ENCODE data around the gene GNAQ. TPM values are rescaled to one million over a fixed set of nuclear protein-coding genes. Genes with fewer than 3 reads are reported as not detected.

GNAQ gene
- polyA plus RNA-seq, 3 donors: 8.3 to 51.0 (median 9.6) TPM

DNA sequence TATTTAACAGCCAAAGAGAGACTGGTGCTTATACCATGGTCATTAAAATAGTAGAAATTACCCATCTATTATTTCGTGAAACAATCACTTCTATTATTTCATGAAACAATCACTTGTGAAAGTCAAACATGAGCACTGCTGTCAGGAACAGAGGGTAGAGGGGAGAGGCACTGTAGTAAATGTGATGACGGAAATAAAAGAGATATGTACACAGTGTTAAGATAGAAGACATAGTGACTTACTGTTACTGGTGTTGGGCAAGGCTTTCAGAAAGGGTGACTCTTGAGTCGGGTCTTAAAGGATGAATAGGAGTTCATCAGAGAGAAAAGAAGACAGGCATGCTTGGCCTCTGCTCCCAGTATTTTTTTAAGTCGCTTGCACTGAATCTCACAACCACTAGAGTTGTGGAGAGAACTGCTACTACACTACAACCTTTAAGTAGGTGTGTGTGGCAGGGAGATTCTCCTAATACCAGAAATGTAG is 220.9 kb downstream of the GNAQ start:
- H3K79me2 ChIP-seq (ENCODE audit: insufficient read depth, low read length): peaks cover 45% of the 10 kb centered on the region
- Mint-ChIP-seq H3K36me3 (peaks cover 68 to 75% of the 10 kb centered on the region in 2 donors), H3K27ac (peak overlapping the region in 1 of 7 donors; percentile 52), H3K4me1 (peaks cover 19% of the 10 kb centered on the region), H3K4me3 (no peak overlapping the region), H3K9me3 (no peaks in the 10 kb centered on the region), H3K27me3 (ENCODE audit: low read depth in 3 of 3) (no peaks in the 10 kb centered on the region)
- peak overlapping the region in 1 of 2 donors; percentile 21 for H3K27ac ChIP-seq (ENCODE audit: low read depth in 1 of 2, low read length in 2 of 2)
- TF ChIP-seq, protein P1, sequence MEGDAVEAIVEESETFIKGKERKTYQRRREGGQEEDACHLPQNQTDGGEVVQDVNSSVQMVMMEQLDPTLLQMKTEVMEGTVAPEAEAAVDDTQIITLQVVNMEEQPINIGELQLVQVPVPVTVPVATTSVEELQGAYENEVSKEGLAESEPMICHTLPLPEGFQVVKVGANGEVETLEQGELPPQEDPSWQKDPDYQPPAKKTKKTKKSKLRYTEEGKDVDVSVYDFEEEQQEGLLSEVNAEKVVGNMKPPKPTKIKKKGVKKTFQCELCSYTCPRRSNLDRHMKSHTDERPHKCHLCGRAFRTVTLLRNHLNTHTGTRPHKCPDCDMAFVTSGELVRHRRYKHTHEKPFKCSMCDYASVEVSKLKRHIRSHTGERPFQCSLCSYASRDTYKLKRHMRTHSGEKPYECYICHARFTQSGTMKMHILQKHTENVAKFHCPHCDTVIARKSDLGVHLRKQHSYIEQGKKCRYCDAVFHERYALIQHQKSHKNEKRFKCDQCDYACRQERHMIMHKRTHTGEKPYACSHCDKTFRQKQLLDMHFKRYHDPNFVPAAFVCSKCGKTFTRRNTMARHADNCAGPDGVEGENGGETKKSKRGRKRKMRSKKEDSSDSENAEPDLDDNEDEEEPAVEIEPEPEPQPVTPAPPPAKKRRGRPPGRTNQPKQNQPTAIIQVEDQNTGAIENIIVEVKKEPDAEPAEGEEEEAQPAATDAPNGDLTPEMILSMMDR (IDR thresholded peaks at IDR 0.05): no peak
- H3K4me2 ChIP-seq (replicated peaks; ENCODE audit: extremely low read depth, low read length, poor library complexity, severe bottlenecking): no peak overlapping the region
- H3K27me3 ChIP-seq (ENCODE audit: control insufficient read depth in 2 of 2, insufficient read depth in 2 of 2, low read length in 2 of 2): no peaks in the 10 kb centered on the region
- H3K36me3 ChIP-seq (replicated peaks in 1 of 2; ENCODE audit: control insufficient read depth in 1 of 2, insufficient read depth in 2 of 2, low read length in 2 of 2): peaks cover 37 to 86% of the 10 kb centered on the region in 2 donors
- H3K9me3 ChIP-seq (replicated peaks in 1 of 2; ENCODE audit: control insufficient read depth in 1 of 2, insufficient read depth in 1 of 2, low read length in 2 of 2): no peaks in the 10 kb centered on the region
- intact Hi-C loops (cut with micrococcal nuclease): no loop called here
- no peak overlapping the region for H2AFZ ChIP-seq (ENCODE audit: insufficient read depth, low read depth, low read length, poor library complexity, severe bottlenecking)
- no peak for DNase-seq
- H4K20me1 ChIP-seq (ENCODE audit: insufficient read depth, low read length): peaks cover 95% of the 10 kb centered on the region
- WGBS (ENCODE audit: insufficient coverage): 100% methylated on average over 1 of the region's 4 CpGs
- no peak overlapping the region for H3K9ac ChIP-seq (ENCODE audit: insufficient read depth, low read length, poor library complexity, severe bottlenecking)
- no peak overlapping the region for H3K4me3 ChIP-seq (replicated peaks in 1 of 3; ENCODE audit: low read depth in 2 of 3, low read length in 3 of 3)
- H3K4me1 ChIP-seq (ENCODE audit: control insufficient read depth in 1 of 2, insufficient read depth in 2 of 2, low read length in 2 of 2): peaks cover 9 to 15% of the 10 kb centered on the region in 2 donors

DNA sequence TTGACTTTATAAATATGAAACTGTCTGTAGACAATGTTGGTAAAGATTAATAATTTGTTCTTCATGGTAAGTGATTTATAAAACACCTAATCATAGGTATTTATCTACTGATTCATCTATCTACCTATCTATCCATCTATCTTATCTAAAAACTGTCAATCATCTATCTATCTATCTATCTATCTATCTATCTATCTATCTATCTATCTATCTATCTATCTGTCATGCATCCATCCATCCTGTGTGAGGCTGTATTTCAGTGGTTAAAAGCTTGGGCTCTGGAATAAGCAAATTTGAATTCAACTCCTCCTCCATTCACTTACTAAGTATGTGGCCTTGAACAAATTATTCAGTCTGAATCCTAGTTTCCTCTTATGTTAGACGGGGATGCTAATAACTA is 221.6 kb downstream of the GNAQ start:
- Mint-ChIP-seq H3K36me3 (peaks cover 64 to 74% of the 10 kb centered on the region in 2 donors), H3K27me3 (ENCODE audit: low read depth in 3 of 3) (no peaks in the 10 kb centered on the region), H3K4me3 (no peak overlapping the region), H3K27ac (no peak overlapping the region), H3K9me3 (no peaks in the 10 kb centered on the region), H3K4me1 (peaks cover 21% of the 10 kb centered on the region)
- Histone ChIP-seq H4K20me1 (ENCODE audit: insufficient read depth, low read length) (peaks cover 98% of the 10 kb centered on the region), H3K4me2 (replicated peaks; ENCODE audit: extremely low read depth, low read length, poor library complexity, severe bottlenecking) (no peak overlapping the region), H3K79me2 (ENCODE audit: insufficient read depth, low read length) (peaks cover 50% of the 10 kb centered on the region), H3K36me3 (replicated peaks in 1 of 2; ENCODE audit: control insufficient read depth in 1 of 2, insufficient read depth in 2 of 2, low read length in 2 of 2) (peaks cover 36 to 80% of the 10 kb centered on the region in 2 donors), H3K4me1 (ENCODE audit: control insufficient read depth in 1 of 2, insufficient read depth in 2 of 2, low read length in 2 of 2) (peaks cover 9 to 15% of the 10 kb centered on the region in 2 donors), H3K27me3 (ENCODE audit: control insufficient read depth in 2 of 2, insufficient read depth in 2 of 2, low read length in 2 of 2) (no peaks in the 10 kb centered on the region), H3K4me3 (replicated peaks in 1 of 3; ENCODE audit: low read depth in 2 of 3, low read length in 3 of 3) (no peak overlapping the region), H3K9me3 (replicated peaks in 1 of 2; ENCODE audit: control insufficient read depth in 1 of 2, insufficient read depth in 1 of 2, low read length in 2 of 2) (no peaks in the 10 kb centered on the region), H3K27ac (ENCODE audit: low read depth in 1 of 2, low read length in 2 of 2) (no peak overlapping the region), H3K9ac (ENCODE audit: insufficient read depth, low read length, poor library complexity, severe bottlenecking) (no peak overlapping the region), H2AFZ (ENCODE audit: insufficient read depth, low read depth, low read length, poor library complexity, severe bottlenecking) (no peak overlapping the region)
- TF ChIP-seq, protein P1 (IDR thresholded peaks at IDR 0.05): no peak
- no peak for DNase-seq
- intact Hi-C loops (cut with micrococcal nuclease): no loop called here
- no CpG with 5 or more reads among the region's 1 CpG for WGBS (ENCODE audit: insufficient coverage)

All from CD14-positive monocyte (primary cell).